Astrocyte of the spinal cord (primary cell): Measurements from ENCODE around the gene CLDN1.
A peak's percentile ranks its signal among the peaks of the same experiment; 100 is the strongest.

Experiments
- DNase-seq: peaks from one replicate; pipeline ENCODE4 v3.0.0; 2011; ENCODE audit warnings: low read depth, low spot score
- H3K4me3 ChIP-seq: 2 replicates; pipeline ENCODE4 v1.5.1; 2011; ENCODE audit warnings: low read depth, mild to moderate bottlenecking, low read length, moderate library complexity
- CTCF ChIP-seq: IDR thresholded peaks from 2 replicates; pipeline ENCODE4 v1.5.1; 2012; ENCODE audit warnings: low read depth, mild to moderate bottlenecking, low read length, inconsistent platforms
- in situ Hi-C: cut with HindIII; loops from 2 replicates; pipeline ENCODE4 v1.10.0; 2017; ENCODE audit warnings: low sequenced_read_pairs

CLDN1 gene

GRCh38 chr3:190346541-190346940, 24.3 kb upstream of the CLDN1 start:
- TF ChIP-seq CTCF: no peak
- no peak for DNase-seq
- H3K4me3 ChIP-seq: no peak overlapping the region
- in situ Hi-C loops: no loop called here

DNA sequence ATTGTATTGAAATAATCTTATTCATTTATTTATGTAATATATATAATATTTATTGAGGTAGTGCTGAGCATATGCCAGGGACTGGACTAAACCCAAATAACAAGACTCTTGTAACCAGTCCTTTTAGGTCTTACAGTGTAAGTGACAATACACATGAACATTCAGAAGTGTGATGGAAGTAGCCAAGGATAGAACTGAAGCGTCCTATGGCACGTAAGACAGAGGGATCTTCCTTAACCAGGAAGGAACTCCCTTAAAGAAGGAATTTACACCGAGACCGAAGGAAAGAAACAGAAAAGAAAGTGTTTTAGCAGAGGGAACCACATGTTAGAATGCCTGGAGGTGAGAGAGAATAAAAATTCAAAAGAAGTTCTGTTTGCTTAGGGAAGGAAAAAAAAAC, 23.6 kb upstream of the CLDN1 start:
- DNase-seq: no peak
- H3K4me3 ChIP-seq: no peak overlapping the region
- in situ Hi-C loops: no loop called here
- TF ChIP-seq CTCF: no peak

GRCh38 chr3:190345027-190345821, 23.0 kb upstream of the CLDN1 start:
- in situ Hi-C loops: no loop called here
- no peak overlapping the region for H3K4me3 ChIP-seq
- TF ChIP-seq CTCF: no peak
- DNase-seq: peak; percentile 86

- no peak for DNase-seq
- no peak overlapping the region for H3K4me3 ChIP-seq
- in situ Hi-C loops: no loop called here
- no peak for TF ChIP-seq CTCF
Observed at GRCh38 chr3:190340071-190340470, 17.8 kb upstream of the CLDN1 start.

DNA sequence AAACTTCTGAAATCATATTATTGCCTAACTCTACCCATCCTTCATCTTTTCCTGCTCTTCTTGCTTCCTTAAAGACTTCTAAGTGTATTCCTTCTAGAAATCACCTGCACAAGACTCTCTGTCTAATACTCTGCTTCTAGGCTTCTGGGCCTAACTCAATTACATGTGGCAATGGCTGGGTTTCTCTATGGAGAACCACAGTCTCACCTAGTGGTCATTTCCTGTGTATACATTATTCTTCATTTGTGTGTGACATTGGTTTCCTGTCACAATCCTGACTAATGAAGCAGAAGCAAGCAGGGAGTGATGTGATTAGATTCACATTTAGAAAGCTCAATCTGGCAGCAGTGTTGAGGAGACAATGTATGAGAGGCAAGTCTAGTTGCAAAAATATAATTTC, 16.9 kb upstream of the CLDN1 start:
- peak; percentile 15 for TF ChIP-seq CTCF
- in situ Hi-C loops: no loop called here
- peak; percentile 18 for DNase-seq
- no peak overlapping the region for H3K4me3 ChIP-seq

- TF ChIP-seq CTCF: no peak
- DNase-seq: no peak
- in situ Hi-C loops: no loop called here
- H3K4me3 ChIP-seq: no peak overlapping the region
Observed at GRCh38 chr3:190338717-190339116, 16.5 kb upstream of the CLDN1 start.

GRCh38 chr3:190337301-190337700, 15.1 kb upstream of the CLDN1 start:
- DNase-seq: no peak
- no peak overlapping the region for H3K4me3 ChIP-seq
- no peak for TF ChIP-seq CTCF
- in situ Hi-C loops: no loop called here
